Neutrophil (primary cell): Measurements from ENCODE around the gene C22orf31.

ENCODE experiments used
- H3K27ac ChIP-seq: fragments of 200-600 bp; sonication (generic); 2 replicates; pipeline ENCODE4 v1.5.1; 2016; ENCODE audit warnings: mild to moderate bottlenecking, moderate library complexity
- H3K27me3 ChIP-seq: fragments of 200-600 bp; sonication (generic); 2 replicates; pipeline ENCODE4 v1.6.0; 2016; ENCODE audit warnings: mild to moderate bottlenecking
- H3K36me3 ChIP-seq: fragments of 200-600 bp; sonication (generic); 2 replicates; pipeline ENCODE4 v1.5.1; 2017
- H3K4me1 ChIP-seq, 2 experiments: fragments of 200-600 bp in 1 of 2; sonication (generic) in 1 of 2; 1 replicate in 1 of 2; 2 replicates in 1 of 2; pipeline versions ENCODE4 v1.5.1 to v1.6.1; 2013 to 2016; ENCODE audit warnings: low read depth in 1 of 2, low read length in 1 of 2, mild to moderate bottlenecking in 1 of 2, moderate library complexity in 1 of 2; ENCODE audit not compliant: control insufficient read depth in 1 of 2, insufficient read depth in 1 of 2
- H3K4me3 ChIP-seq, 2 experiments: fragments of 200-600 bp in 1 of 2; sonication (generic) in 1 of 2; 1 replicate in 1 of 2; 2 replicates in 1 of 2; pipeline ENCODE4 v1.5.1; 2013 to 2016; ENCODE audit warnings: low read depth in 1 of 2, low read length in 1 of 2, mild to moderate bottlenecking in 1 of 2, moderate library complexity in 1 of 2
- H3K9me3 ChIP-seq: fragments of 200-600 bp; sonication (generic); 2 replicates; pipeline ENCODE4 v1.5.1; 2016
- TF ChIP-seq, protein P1 (sequence below): fragments of 200-600 bp; sonication (generic); IDR thresholded peaks from 2 replicates; pipeline ENCODE4 v1.5.1; 2016; ENCODE audit warnings: antibody characterized with exemption

C22orf31 gene

DNA sequence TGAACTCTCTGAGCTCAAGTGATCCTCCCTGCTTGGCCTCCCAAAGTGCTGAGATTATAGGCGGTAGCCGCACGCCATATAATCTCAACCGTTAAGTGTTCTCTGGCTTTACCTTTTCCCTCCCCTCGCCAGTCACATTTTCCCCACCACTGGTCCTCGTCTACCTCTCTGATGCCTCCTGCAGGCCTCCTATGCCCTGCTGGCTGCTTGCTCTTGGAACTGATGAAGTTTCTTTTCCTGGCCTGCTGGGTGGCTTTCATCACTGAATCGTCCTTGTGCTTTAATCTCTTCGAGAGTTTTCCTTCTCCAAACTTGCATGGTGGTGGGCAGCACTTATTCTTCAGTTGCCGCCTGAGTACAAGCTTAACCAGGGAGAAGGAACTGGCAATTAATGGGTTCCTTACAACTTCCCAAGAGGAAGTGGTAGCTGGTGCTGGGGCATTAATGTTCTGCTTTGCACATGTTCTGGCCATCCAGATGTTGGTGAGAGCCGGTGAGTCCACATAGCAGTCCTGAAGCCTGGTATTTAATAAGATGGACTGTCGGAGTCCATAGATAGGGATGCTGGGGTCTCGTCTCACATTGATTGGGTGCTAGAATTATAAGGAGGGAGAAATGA, 1.3 kb downstream of the C22orf31 start:
- H3K27ac ChIP-seq, result no peak overlapping the region
- H3K9me3 ChIP-seq, result no peaks in the 10 kb centered on the region
- peaks cover 70% of the 10 kb centered on the region for H3K27me3 ChIP-seq
- H3K4me1 ChIP-seq, result no peaks in the 10 kb centered on the region
- H3K4me3 ChIP-seq, result no peak overlapping the region
- TF ChIP-seq, protein P1, sequence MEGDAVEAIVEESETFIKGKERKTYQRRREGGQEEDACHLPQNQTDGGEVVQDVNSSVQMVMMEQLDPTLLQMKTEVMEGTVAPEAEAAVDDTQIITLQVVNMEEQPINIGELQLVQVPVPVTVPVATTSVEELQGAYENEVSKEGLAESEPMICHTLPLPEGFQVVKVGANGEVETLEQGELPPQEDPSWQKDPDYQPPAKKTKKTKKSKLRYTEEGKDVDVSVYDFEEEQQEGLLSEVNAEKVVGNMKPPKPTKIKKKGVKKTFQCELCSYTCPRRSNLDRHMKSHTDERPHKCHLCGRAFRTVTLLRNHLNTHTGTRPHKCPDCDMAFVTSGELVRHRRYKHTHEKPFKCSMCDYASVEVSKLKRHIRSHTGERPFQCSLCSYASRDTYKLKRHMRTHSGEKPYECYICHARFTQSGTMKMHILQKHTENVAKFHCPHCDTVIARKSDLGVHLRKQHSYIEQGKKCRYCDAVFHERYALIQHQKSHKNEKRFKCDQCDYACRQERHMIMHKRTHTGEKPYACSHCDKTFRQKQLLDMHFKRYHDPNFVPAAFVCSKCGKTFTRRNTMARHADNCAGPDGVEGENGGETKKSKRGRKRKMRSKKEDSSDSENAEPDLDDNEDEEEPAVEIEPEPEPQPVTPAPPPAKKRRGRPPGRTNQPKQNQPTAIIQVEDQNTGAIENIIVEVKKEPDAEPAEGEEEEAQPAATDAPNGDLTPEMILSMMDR, result no peak
- no peaks in the 10 kb centered on the region for H3K36me3 ChIP-seq

DNA sequence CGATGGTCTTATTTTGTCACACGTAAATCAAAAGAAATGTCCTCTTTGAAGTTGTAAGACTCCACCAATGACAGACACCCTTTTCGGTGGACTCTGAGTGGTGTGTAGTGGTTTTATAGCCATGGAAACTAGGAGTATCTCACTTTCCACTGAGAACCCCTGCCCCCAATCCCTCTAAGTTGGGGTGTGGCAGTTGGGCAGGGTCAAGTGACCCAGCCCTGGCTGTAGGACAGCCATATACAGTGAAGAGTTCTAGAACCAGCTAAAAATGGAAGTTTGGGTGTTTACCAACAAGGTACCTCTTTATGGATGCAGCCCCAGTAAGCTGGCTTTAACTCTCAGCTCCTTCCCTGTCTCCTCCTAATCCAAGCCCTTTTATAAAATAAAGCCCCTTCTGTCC, 5.2 kb downstream of the C22orf31 start:
- no peak overlapping the region for H3K27ac ChIP-seq
- no peaks in the 10 kb centered on the region for H3K9me3 ChIP-seq
- TF ChIP-seq, protein P1, result no peak
- no peaks in the 10 kb centered on the region for H3K36me3 ChIP-seq
- peaks cover 34% of the 10 kb centered on the region for H3K27me3 ChIP-seq
- no peaks in the 10 kb centered on the region for H3K4me1 ChIP-seq
- H3K4me3 ChIP-seq, result no peak overlapping the region

DNA sequence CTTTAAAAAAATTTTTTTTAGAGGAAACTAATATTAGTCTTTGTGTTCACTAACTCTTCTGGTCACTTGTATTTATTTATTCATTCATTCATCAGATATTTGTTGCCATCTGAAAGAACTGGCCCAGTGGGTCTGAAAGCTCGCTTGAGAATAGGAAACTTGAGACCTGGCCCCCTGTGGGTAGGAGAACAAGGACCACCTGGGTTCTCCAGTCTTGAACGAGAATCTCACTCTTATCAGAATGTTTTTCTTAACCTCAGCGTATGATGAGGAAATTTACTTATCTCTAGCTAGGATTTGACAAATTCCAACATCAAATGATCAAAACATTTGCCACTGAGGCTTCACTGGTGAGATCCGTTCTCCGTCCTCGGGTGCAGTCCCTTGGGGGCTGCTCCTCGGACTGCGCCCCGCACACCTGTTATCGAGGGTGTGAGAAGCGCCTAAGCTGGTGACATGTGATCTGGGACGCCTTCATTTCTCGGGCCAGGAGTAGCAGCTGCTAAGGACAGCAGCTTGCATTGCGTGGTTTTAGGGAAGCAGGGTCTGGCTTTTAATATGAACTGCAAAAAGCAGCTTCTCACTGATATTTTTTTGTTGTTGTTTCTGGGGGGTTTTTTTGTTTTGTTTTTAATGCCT, 6.3 kb downstream of the C22orf31 start:
- peaks cover 22% of the 10 kb centered on the region for H3K27me3 ChIP-seq
- H3K4me1 ChIP-seq, result no peaks in the 10 kb centered on the region
- H3K9me3 ChIP-seq, result no peaks in the 10 kb centered on the region
- H3K36me3 ChIP-seq, result no peaks in the 10 kb centered on the region
- no peak overlapping the region for H3K4me3 ChIP-seq
- TF ChIP-seq, protein P1, result no peak
- no peak overlapping the region for H3K27ac ChIP-seq

DNA sequence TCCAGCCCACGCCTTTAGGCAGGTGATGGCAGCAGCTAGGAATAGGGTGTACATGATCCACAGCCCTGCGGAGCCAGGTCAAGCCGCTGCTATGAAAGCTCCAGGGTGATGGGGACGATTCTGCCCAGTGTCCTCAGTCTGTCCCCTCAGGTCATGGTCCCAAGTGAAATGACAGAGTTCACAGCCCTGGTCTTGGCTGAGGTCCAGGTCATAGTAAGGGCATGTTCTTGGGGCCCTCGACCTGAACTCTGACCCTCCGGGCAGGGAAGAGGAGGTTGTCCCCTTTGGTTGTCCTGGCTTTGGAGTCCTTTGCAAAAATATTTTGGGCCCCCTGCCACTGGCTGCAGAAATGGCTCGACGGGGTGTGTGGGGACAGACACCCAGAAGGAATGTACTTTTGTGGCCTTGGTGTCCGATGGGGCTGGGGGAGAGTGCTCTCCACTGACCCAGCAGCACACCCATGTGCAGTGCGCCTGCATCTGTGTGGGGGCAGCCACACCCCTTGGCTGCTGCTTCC, 7.3 kb downstream of the C22orf31 start:
- TF ChIP-seq, protein P1, result no peak
- H3K27me3 ChIP-seq, result peaks cover 14% of the 10 kb centered on the region

DNA sequence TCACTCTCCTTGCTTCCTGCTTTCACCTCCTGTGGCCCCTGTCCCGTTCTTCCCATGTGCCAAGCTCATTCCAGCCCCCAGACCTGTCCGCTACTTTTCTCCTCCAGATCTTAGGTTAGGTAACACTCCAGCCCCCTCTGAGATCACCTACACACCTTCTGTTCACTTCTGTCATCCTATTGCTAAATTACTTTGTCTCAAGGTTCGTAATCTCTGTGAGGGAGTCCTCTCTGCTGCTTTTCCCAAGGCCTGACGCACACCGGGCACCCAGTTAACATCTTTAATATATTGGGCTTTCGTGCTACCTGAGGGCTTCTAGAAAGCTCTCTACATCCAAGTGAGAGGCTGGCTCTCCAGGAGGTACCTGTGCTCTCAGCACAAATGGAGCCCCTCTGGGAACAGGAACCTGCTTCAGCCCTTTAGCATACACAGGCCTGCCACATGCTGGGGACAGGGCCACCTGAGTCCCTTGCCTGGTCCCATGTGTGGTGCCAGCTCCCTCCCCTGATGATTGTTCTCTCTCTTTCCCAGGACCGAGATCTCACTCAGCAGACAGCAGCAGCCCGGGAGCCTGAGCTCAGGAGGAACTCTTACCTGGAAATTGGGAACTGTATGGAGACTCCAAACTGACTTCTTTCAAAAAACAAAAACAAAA, 8.5 kb downstream of the C22orf31 start:
- no peaks in the 10 kb centered on the region for H3K9me3 ChIP-seq
- H3K27me3 ChIP-seq, result peaks cover 4% of the 10 kb centered on the region
- H3K4me1 ChIP-seq, result no peaks in the 10 kb centered on the region
- H3K4me3 ChIP-seq, result no peak overlapping the region
- TF ChIP-seq, protein P1, result no peak
- no peak overlapping the region for H3K27ac ChIP-seq
- no peaks in the 10 kb centered on the region for H3K36me3 ChIP-seq

More for the DNA sequence above, 7.3 kb downstream of the C22orf31 start:
- H3K27ac ChIP-seq, result no peak overlapping the region
- no peaks in the 10 kb centered on the region for H3K9me3 ChIP-seq
- no peaks in the 10 kb centered on the region for H3K36me3 ChIP-seq
- H3K4me3 ChIP-seq, result no peak overlapping the region
- no peaks in the 10 kb centered on the region for H3K4me1 ChIP-seq
